ENCODE data around the gene MAN1A1. TPM values are rescaled to one million over a fixed set of nuclear protein-coding genes. Genes with fewer than 3 reads are reported as not detected.

Gene MAN1A1
- total RNA-seq, 4 donors from 2014 or later = 71.7 to 170 (median 128) TPM

DNA sequence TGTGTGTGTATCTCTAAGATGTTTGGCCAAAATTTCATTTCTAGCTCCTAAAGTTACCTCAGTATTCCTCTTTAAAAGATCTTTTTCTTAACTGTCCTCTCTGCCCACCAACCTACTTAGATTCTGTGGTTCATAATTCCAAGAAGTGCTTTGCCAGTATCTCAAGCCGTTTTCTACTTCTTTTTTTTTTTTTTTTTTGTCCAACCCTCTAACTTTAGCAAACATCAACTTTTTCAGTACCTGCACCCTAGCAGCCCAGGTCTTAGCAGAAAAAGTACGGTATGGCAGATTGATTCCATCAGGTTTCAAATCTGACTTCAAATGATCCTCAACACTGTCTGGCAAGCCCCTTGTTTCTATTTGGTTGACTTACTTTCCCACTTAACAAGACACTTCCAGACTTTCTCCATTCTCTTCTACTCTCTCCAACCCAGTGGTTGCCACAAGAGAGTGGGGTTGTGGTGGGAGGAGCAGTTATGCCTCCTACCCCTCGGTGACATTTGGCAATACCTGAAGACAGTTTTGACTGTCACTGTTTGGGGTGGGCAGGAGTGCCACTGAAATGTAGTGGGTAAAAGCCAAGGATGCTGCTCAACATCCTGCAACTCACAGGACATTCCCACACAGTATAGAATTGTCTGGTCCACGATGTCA is 10.8 kb upstream of the MAN1A1 start:
- H3K36me3 ChIP-seq = no peaks in the 10 kb centered on the region
- no peak overlapping the region for H3K4me3 ChIP-seq (replicated peaks in 1 of 3)
- TF ChIP-seq, protein P1, sequence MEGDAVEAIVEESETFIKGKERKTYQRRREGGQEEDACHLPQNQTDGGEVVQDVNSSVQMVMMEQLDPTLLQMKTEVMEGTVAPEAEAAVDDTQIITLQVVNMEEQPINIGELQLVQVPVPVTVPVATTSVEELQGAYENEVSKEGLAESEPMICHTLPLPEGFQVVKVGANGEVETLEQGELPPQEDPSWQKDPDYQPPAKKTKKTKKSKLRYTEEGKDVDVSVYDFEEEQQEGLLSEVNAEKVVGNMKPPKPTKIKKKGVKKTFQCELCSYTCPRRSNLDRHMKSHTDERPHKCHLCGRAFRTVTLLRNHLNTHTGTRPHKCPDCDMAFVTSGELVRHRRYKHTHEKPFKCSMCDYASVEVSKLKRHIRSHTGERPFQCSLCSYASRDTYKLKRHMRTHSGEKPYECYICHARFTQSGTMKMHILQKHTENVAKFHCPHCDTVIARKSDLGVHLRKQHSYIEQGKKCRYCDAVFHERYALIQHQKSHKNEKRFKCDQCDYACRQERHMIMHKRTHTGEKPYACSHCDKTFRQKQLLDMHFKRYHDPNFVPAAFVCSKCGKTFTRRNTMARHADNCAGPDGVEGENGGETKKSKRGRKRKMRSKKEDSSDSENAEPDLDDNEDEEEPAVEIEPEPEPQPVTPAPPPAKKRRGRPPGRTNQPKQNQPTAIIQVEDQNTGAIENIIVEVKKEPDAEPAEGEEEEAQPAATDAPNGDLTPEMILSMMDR (IDR thresholded peaks at IDR 0.05) = no peak
- TF ChIP-seq POLR2A (IDR thresholded peaks at IDR 0.05) = no peak
- intact Hi-C loops (cut with DNase I) = no loop called here
- no peaks in the 10 kb centered on the region for H3K9me3 ChIP-seq
- no peak for DNase-seq
- H3K27ac ChIP-seq = no peak overlapping the region
- H3K4me1 ChIP-seq = no peaks in the 10 kb centered on the region
- no peaks in the 10 kb centered on the region for H3K27me3 ChIP-seq
- WGBS, 2 donors = 50 to 57% methylated on average over 4 of the region's 4 CpGs

DNA sequence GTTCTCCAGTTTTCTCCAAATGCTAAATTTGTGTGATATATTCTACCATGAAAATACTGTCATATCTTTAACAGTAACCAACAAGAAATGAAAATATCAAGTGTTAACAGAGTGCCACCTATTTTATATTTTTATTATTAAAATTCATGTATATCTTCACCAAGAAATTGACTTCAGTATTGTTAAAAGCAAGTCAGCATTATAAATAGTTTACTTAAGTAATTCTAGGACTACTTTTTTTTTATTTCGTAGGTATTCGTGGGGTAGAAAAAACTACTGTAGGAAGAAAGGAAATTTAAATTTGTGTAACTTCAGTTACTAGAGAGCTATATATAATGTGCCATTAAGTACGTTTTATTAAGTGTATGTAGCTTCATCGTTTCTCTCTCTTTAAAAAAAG is 6.3 kb upstream of the MAN1A1 start:
- 91 to 93% methylated on average over 4 of the region's 4 CpGs for WGBS, 2 donors
- no peak for TF ChIP-seq POLR2A (IDR thresholded peaks at IDR 0.05)
- TF ChIP-seq, protein P1 (IDR thresholded peaks at IDR 0.05) = no peak
- H3K27me3 ChIP-seq = no peaks in the 10 kb centered on the region
- no peaks in the 10 kb centered on the region for H3K9me3 ChIP-seq
- intact Hi-C loops (cut with DNase I) = no loop called here
- H3K4me3 ChIP-seq (replicated peaks in 1 of 3) = no peak overlapping the region
- H3K36me3 ChIP-seq = no peaks in the 10 kb centered on the region
- DNase-seq = no peak
- no peak overlapping the region for H3K27ac ChIP-seq
- peaks cover 5 to 14% of the 10 kb centered on the region in 2 donors for H3K4me1 ChIP-seq

DNA sequence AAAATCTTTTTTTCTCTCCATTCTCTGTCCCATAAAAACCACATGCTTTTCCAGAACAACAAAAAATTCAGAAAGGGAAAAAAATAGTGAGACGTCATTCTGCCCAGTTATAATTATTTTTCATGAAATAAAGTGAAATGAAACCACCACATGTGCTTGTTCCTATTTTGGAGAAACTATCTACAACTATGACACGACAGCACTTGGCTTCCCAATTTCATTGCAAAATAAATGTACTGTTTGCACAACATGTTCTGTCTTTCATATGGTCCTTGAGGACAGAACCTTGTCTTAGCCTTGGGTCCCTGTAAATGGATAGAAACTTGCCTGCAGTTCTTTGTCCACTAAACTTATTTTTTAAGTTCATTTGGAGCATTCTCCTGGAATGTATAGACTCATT is 5.6 kb upstream of the MAN1A1 start:
- H3K4me3 ChIP-seq (replicated peaks in 1 of 3) = no peak overlapping the region
- peaks cover 7 to 14% of the 10 kb centered on the region in 2 donors for H3K4me1 ChIP-seq
- H3K36me3 ChIP-seq = no peaks in the 10 kb centered on the region
- H3K27ac ChIP-seq = peak overlapping the region in 1 of 3 donors; percentile 4
- DNase-seq = no peak
- no peaks in the 10 kb centered on the region for H3K9me3 ChIP-seq
- WGBS, 2 donors = 70 to 84% methylated on average over 2 of the region's 2 CpGs
- no peak for TF ChIP-seq POLR2A (IDR thresholded peaks at IDR 0.05)
- TF ChIP-seq, protein P1 (IDR thresholded peaks at IDR 0.05) = no peak
- no peaks in the 10 kb centered on the region for H3K27me3 ChIP-seq
- intact Hi-C loops (cut with DNase I) = no loop called here

DNA sequence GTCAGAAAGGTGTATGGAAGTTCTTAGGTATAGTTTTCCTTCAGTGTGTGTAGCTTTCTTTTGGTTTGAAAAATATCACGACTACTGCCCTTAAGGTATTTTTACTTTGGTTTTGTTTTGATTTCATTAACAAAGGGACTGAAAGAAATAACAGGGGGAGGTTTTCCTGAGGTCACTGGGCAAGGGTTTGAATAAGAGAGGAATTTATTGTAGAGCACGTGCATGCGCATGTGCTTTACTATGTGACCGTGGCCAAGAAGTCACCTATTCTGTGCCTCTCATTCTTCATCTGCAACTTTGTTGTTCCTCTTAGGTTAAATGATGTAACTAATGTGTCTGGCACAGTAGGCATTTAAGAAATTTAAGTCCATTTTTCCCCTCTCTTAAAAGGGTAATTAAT is 4.1 kb upstream of the MAN1A1 start:
- Histone ChIP-seq H3K9me3 (no peaks in the 10 kb centered on the region), H3K4me3 (replicated peaks in 1 of 3) (no peak overlapping the region), H3K27me3 (no peaks in the 10 kb centered on the region), H3K4me1 (peaks cover 7 to 14% of the 10 kb centered on the region in 2 donors), H3K27ac (peak overlapping the region in 1 of 3 donors; percentile 3), H3K36me3 (no peaks in the 10 kb centered on the region)
- TF ChIP-seq, protein P1 (IDR thresholded peaks at IDR 0.05) = no peak
- no peak for TF ChIP-seq POLR2A (IDR thresholded peaks at IDR 0.05)
- intact Hi-C loops (cut with DNase I) = no loop called here
- 57 to 61% methylated on average over 4 of the region's 4 CpGs for WGBS, 2 donors
- DNase-seq = peak in 1 of 2 donors; percentile 5

DNA sequence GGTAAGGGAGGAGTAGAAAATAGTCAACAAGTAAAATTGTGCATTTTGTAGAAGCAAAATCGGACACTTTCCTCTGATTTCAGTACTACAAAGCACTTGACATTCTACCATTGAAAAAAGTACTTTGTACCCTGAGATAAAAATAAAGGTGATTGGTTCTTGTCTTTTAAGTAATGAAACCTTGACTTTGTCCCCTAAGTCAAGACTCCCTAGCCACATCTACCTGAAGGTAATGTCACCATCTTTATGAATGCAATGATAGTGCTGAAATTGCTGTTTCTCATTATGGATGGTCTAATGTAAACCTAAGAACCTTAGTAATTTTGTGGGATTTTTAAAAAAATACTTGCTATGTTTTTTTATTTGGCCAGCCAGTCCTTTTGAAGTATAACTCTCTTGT is 2.4 kb upstream of the MAN1A1 start:
- 92 to 97% methylated on average over 1 of the region's 1 CpG for WGBS, 2 donors
- Histone ChIP-seq H3K4me3 (replicated peaks in 1 of 3) (no peak overlapping the region), H3K36me3 (no peaks in the 10 kb centered on the region), H3K27me3 (no peaks in the 10 kb centered on the region), H3K4me1 (peaks cover 7 to 18% of the 10 kb centered on the region in 2 donors), H3K27ac (no peak overlapping the region), H3K9me3 (no peaks in the 10 kb centered on the region)
- TF ChIP-seq, protein P1 (IDR thresholded peaks at IDR 0.05) = no peak
- no peak for TF ChIP-seq POLR2A (IDR thresholded peaks at IDR 0.05)
- DNase-seq = no peak
- intact Hi-C loops (cut with DNase I) = no loop called here

Measured in thyroid gland (tissue), 4 donors.